ENCODE results near the gene TDRD10.

DNA sequence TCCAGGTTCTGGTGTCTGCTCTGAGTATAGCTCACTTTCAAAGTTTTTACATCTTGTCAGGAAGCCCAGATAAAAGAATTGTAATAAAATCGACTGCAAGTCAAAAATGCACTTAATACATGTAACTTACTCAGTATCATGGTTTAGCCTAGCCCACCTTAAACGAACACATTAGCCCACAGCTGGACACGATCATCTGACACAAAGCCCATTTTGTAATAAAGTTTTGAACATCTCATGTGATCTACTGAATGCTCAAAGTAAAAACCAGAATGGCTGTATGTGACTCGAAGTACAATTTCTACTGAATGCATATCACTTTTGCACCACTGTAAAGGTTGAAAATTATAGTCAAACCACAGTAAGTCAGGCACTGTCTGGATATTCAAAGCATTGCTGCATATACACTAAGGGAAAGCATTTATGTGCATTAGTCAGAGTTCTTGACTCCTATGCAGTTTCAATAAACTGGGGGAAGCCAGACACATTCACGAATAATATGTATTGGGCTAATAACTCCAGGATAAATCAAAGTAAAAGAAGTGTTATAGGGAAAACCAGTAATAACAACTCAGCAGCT is 12.2 kb upstream of the TDRD10 start:
- TF ChIP-seq SUZ12 (IDR thresholded peaks at IDR 0.05; ENCODE audit: extremely low read depth, insufficient read depth, insufficient read length) (no peak), YY1 (IDR thresholded peaks at IDR 0.05; ENCODE audit: insufficient read depth, insufficient read length) (no peak), ZNF274 (IDR thresholded peaks at IDR 0.05; ENCODE audit: low read depth, low read length) (no peak)
